GM20431 (cell line): ENCODE data around the gene ARHGEF1.

Experiments
- in situ Hi-C: fragments of 300-500 bp; cut with MseI, MboI; formaldehyde crosslinking; loops from one replicate; pipeline ENCODE4 v1.15.0; 2020; ENCODE audit warnings: low sequenced_read_pairs; ENCODE audit not compliant: unreplicated experiment

ARHGEF1 gene

GRCh38 chr19:41882568-41883462 is at the start of gene ARHGEF1:
Gene ARHGEF1, plus strand, starts transcription at chr19:41883184. Its CDS starts 4,899 bp downstream, at chr19:41888083.
- in situ Hi-C loops: no loop called here

- in situ Hi-C loops: no loop called here
Observed at GRCh38 chr19:41837981-41838708, 44.8 kb upstream of the ARHGEF1 start.

GRCh38 chr19:41839211-41839610 is 43.8 kb upstream of the ARHGEF1 start:
- in situ Hi-C loops: no loop called here

- in situ Hi-C loops: no loop called here
Observed at GRCh38 chr19:41843371-41843770, 39.6 kb upstream of the ARHGEF1 start.

GRCh38 chr19:41844601-41845000 is 38.4 kb upstream of the ARHGEF1 start, which contains the start of gene LYPD4:
Gene LYPD4, minus strand, starts transcription at chr19:41844683. Its CDS starts 5,398 bp downstream, at chr19:41839285.
- in situ Hi-C loops: no loop called here

GRCh38 chr19:41845001-41845050 is 38.2 kb upstream of the ARHGEF1 start, which contains the start of gene DMRTC2:
Gene DMRTC2, plus strand, starts transcription at chr19:41845042. Its CDS starts 2,387 bp downstream, at chr19:41847429.
- in situ Hi-C loops: no loop called here

GRCh38 chr19:41845051-41845590 is 37.9 kb upstream of the ARHGEF1 start:
- in situ Hi-C loops: no loop called here

- in situ Hi-C loops: no loop called here
Observed at GRCh38 chr19:41847351-41848105, 35.5 kb upstream of the ARHGEF1 start.

GRCh38 chr19:41848666-41849065 is 34.3 kb upstream of the ARHGEF1 start:
- in situ Hi-C loops: no loop called here

- in situ Hi-C loops: no loop called here
Observed at GRCh38 chr19:41849067-41849466, 33.9 kb upstream of the ARHGEF1 start.

- in situ Hi-C loops: no loop called here
Observed at GRCh38 chr19:41850381-41850780, 32.6 kb upstream of the ARHGEF1 start.

- in situ Hi-C loops: no loop called here
Observed at GRCh38 chr19:41851456-41851855, 31.5 kb upstream of the ARHGEF1 start.

- in situ Hi-C loops: no loop called here
Observed at GRCh38 chr19:41853344-41853743, 29.6 kb upstream of the ARHGEF1 start.

GRCh38 chr19:41853768-41854167 is 29.2 kb upstream of the ARHGEF1 start:
- in situ Hi-C loops: no loop called here

GRCh38 chr19:41859213-41859617 is 23.8 kb upstream of the ARHGEF1 start:
- in situ Hi-C loops: no loop called here

- in situ Hi-C loops: no loop called here
Observed at GRCh38 chr19:41859618-41860418, 23.2 kb upstream of the ARHGEF1 start, which contains the start of gene RPS19. Gene RPS19, plus strand, starts transcription at chr19:41860255. Its CDS starts 520 bp downstream, at chr19:41860775.

GRCh38 chr19:41860419-41861115 is 22.4 kb upstream of the ARHGEF1 start:
- in situ Hi-C loops: no loop called here

- in situ Hi-C loops: no loop called here
Observed at GRCh38 chr19:41861116-41861768, 21.7 kb upstream of the ARHGEF1 start.

GRCh38 chr19:41861846-41862245 is 21.1 kb upstream of the ARHGEF1 start:
- in situ Hi-C loops: no loop called here
